ENCODE measurements around the gene MAD1L1.

Gene MAD1L1

GRCh38 chr7:1940402-1940786, 292.4 kb downstream of the MAD1L1 start:
- Histone ChIP-seq H3K27ac (ENCODE audit: low read depth, low read length) (no peak overlapping the region), H3K27me3 (ENCODE audit: insufficient read depth, low read length) (no peaks in the 10 kb centered on the region), H3K4me1 (ENCODE audit: insufficient read depth, low read length) (peaks cover 6% of the 10 kb centered on the region; the same call in 1 of the 2 replicates), H3K9ac (ENCODE audit: low read depth, low read length) (no peak overlapping the region), H3K36me3 (ENCODE audit: insufficient read depth, low read length) (no peaks in the 10 kb centered on the region), H3K9me3 (ENCODE audit: insufficient read depth, low read depth, low read length) (peaks cover 6% of the 10 kb centered on the region), H3K4me3 (ENCODE audit: low read length) (no peak overlapping the region)
- 88% methylated on average over 21 of the region's 21 CpGs for WGBS

GRCh38 chr7:1939434-1940401, 293.0 kb downstream of the MAD1L1 start:
- Histone ChIP-seq H3K4me1 (ENCODE audit: insufficient read depth, low read length) (peaks cover 6% of the 10 kb centered on the region; the same call in 1 of the 2 replicates), H3K4me3 (ENCODE audit: low read length) (no peak overlapping the region), H3K36me3 (ENCODE audit: insufficient read depth, low read length) (no peaks in the 10 kb centered on the region), H3K27me3 (ENCODE audit: insufficient read depth, low read length) (no peaks in the 10 kb centered on the region), H3K9me3 (ENCODE audit: insufficient read depth, low read depth, low read length) (peaks cover 6% of the 10 kb centered on the region), H3K9ac (ENCODE audit: low read depth, low read length) (no peak overlapping the region), H3K27ac (ENCODE audit: low read depth, low read length) (no peak overlapping the region)
- WGBS = 90% methylated on average over 28 of the region's 28 CpGs

GRCh38 chr7:1938788-1939433, 293.8 kb downstream of the MAD1L1 start:
- WGBS = 93% methylated on average over 39 of the region's 39 CpGs
- no peak overlapping the region for H3K27ac ChIP-seq (ENCODE audit: low read depth, low read length)

GRCh38 chr7:1937252-1937605, 295.5 kb downstream of the MAD1L1 start:
- no peaks in the 10 kb centered on the region for H3K4me1 ChIP-seq (ENCODE audit: insufficient read depth, low read length)
- no peak overlapping the region for H3K27ac ChIP-seq (ENCODE audit: low read depth, low read length)
- no peak overlapping the region for H3K4me3 ChIP-seq (ENCODE audit: low read length)
- peaks cover 6% of the 10 kb centered on the region for H3K9me3 ChIP-seq (ENCODE audit: insufficient read depth, low read depth, low read length)
- 0 out of 2 replicates have a peak, but pooled peaks cover 2% of the 10 kb centered on the region for H3K36me3 ChIP-seq (ENCODE audit: insufficient read depth, low read length)
- WGBS = 89% methylated on average over 11 of the region's 11 CpGs
- no peak overlapping the region for H3K9ac ChIP-seq (ENCODE audit: low read depth, low read length)
- no peaks in the 10 kb centered on the region for H3K27me3 ChIP-seq (ENCODE audit: insufficient read depth, low read length)

More at GRCh38 chr7:1938788-1939433, 293.8 kb downstream of the MAD1L1 start:
- Histone ChIP-seq H3K36me3 (ENCODE audit: insufficient read depth, low read length) (no peaks in the 10 kb centered on the region), H3K9me3 (ENCODE audit: insufficient read depth, low read depth, low read length) (peaks cover 6% of the 10 kb centered on the region), H3K4me3 (ENCODE audit: low read length) (no peak overlapping the region), H3K27me3 (ENCODE audit: insufficient read depth, low read length) (no peaks in the 10 kb centered on the region), H3K4me1 (ENCODE audit: insufficient read depth, low read length) (peaks cover 6% of the 10 kb centered on the region; the same call in 1 of the 2 replicates), H3K9ac (ENCODE audit: low read depth, low read length) (no peak overlapping the region)

- no peaks in the 10 kb centered on the region for H3K27me3 ChIP-seq (ENCODE audit: insufficient read depth, low read length)
- no peak overlapping the region for H3K27ac ChIP-seq (ENCODE audit: low read depth, low read length)
- 0 out of 2 replicates have a peak, but pooled peaks cover 2% of the 10 kb centered on the region for H3K36me3 ChIP-seq (ENCODE audit: insufficient read depth, low read length)
- no peaks in the 10 kb centered on the region for H3K4me1 ChIP-seq (ENCODE audit: insufficient read depth, low read length)
- no peak overlapping the region for H3K4me3 ChIP-seq (ENCODE audit: low read length)
- H3K9me3 ChIP-seq (ENCODE audit: insufficient read depth, low read depth, low read length) = peaks cover 6% of the 10 kb centered on the region
- no peak overlapping the region for H3K9ac ChIP-seq (ENCODE audit: low read depth, low read length)
- 91% methylated on average over 29 of the region's 29 CpGs for WGBS
Measured at GRCh38 chr7:1936531-1937251, 296.1 kb downstream of the MAD1L1 start.

GRCh38 chr7:1936006-1936310, 296.8 kb downstream of the MAD1L1 start:
- Histone ChIP-seq H3K27me3 (ENCODE audit: insufficient read depth, low read length) (no peaks in the 10 kb centered on the region), H3K9me3 (ENCODE audit: insufficient read depth, low read depth, low read length) (peaks cover 6% of the 10 kb centered on the region), H3K4me1 (ENCODE audit: insufficient read depth, low read length) (no peaks in the 10 kb centered on the region), H3K9ac (ENCODE audit: low read depth, low read length) (no peak overlapping the region), H3K4me3 (ENCODE audit: low read length) (no peak overlapping the region), H3K27ac (ENCODE audit: low read depth, low read length) (no peak overlapping the region), H3K36me3 (ENCODE audit: insufficient read depth, low read length) (0 out of 2 replicates have a peak, but pooled peaks cover 2% of the 10 kb centered on the region)
- WGBS = 95% methylated on average over 8 of the region's 8 CpGs

GRCh38 chr7:1935176-1936005, 297.4 kb downstream of the MAD1L1 start:
- Histone ChIP-seq H3K36me3 (ENCODE audit: insufficient read depth, low read length) (0 out of 2 replicates have a peak, but pooled peaks cover 2% of the 10 kb centered on the region), H3K27ac (ENCODE audit: low read depth, low read length) (no peak overlapping the region), H3K4me3 (ENCODE audit: low read length) (no peak overlapping the region), H3K9ac (ENCODE audit: low read depth, low read length) (no peak overlapping the region), H3K27me3 (ENCODE audit: insufficient read depth, low read length) (no peaks in the 10 kb centered on the region), H3K4me1 (ENCODE audit: insufficient read depth, low read length) (no peaks in the 10 kb centered on the region), H3K9me3 (ENCODE audit: insufficient read depth, low read depth, low read length) (peaks cover 6% of the 10 kb centered on the region)
- WGBS = 92% methylated on average over 20 of the region's 21 CpGs

- WGBS = 95% methylated on average over 22 of the region's 22 CpGs
Measured at GRCh38 chr7:1934756-1935155, 298.0 kb downstream of the MAD1L1 start.

GRCh38 chr7:1934017-1934416, 298.7 kb downstream of the MAD1L1 start:
- WGBS = 93% methylated on average over 20 of the region's 20 CpGs
- Histone ChIP-seq H3K27ac (ENCODE audit: low read depth, low read length) (no peak overlapping the region), H3K9me3 (ENCODE audit: insufficient read depth, low read depth, low read length) (peaks cover 6% of the 10 kb centered on the region), H3K4me3 (ENCODE audit: low read length) (no peak overlapping the region), H3K4me1 (ENCODE audit: insufficient read depth, low read length) (no peaks in the 10 kb centered on the region), H3K9ac (ENCODE audit: low read depth, low read length) (no peak overlapping the region), H3K36me3 (ENCODE audit: insufficient read depth, low read length) (0 out of 2 replicates have a peak, but pooled peaks cover 2% of the 10 kb centered on the region), H3K27me3 (ENCODE audit: insufficient read depth, low read length) (no peaks in the 10 kb centered on the region)

More at GRCh38 chr7:1934756-1935155, 298.0 kb downstream of the MAD1L1 start:
- H3K4me1 ChIP-seq (ENCODE audit: insufficient read depth, low read length) = no peaks in the 10 kb centered on the region
- no peak overlapping the region for H3K9ac ChIP-seq (ENCODE audit: low read depth, low read length)
- H3K4me3 ChIP-seq (ENCODE audit: low read length) = no peak overlapping the region
- H3K27ac ChIP-seq (ENCODE audit: low read depth, low read length) = no peak overlapping the region
- 0 out of 2 replicates have a peak, but pooled peaks cover 2% of the 10 kb centered on the region for H3K36me3 ChIP-seq (ENCODE audit: insufficient read depth, low read length)
- no peaks in the 10 kb centered on the region for H3K27me3 ChIP-seq (ENCODE audit: insufficient read depth, low read length)
- peaks cover 6% of the 10 kb centered on the region for H3K9me3 ChIP-seq (ENCODE audit: insufficient read depth, low read depth, low read length)

GRCh38 chr7:1933066-1933750, 299.5 kb downstream of the MAD1L1 start:
- peaks cover 2% of the 10 kb centered on the region; the same call in 1 of the 2 replicates for H3K9me3 ChIP-seq (ENCODE audit: insufficient read depth, low read depth, low read length)
- H3K27me3 ChIP-seq (ENCODE audit: insufficient read depth, low read length) = no peaks in the 10 kb centered on the region
- 0 out of 2 replicates have a peak, but pooled peaks cover 2% of the 10 kb centered on the region for H3K36me3 ChIP-seq (ENCODE audit: insufficient read depth, low read length)
- H3K27ac ChIP-seq (ENCODE audit: low read depth, low read length) = no peak overlapping the region
- H3K4me1 ChIP-seq (ENCODE audit: insufficient read depth, low read length) = no peaks in the 10 kb centered on the region
- H3K9ac ChIP-seq (ENCODE audit: low read depth, low read length) = no peak overlapping the region
- WGBS = 91% methylated on average over 27 of the region's 27 CpGs
- H3K4me3 ChIP-seq (ENCODE audit: low read length) = no peak overlapping the region

Measured in HUES64 (cell line).